ENCODE results near the gene AHSG. TPM values are rescaled to one million over a fixed set of nuclear protein-coding genes. Genes with fewer than 3 reads are reported as not detected.

Gene AHSG
- total RNA-seq, 1 experiment from 2014 or later: not detected

- Mint-ChIP-seq H3K27ac (ENCODE audit: low read depth, unreplicated experiment) (no peak overlapping the region), H3K4me3 (ENCODE audit: unreplicated experiment) (no peak overlapping the region), H3K4me1 (ENCODE audit: insufficient read depth, unreplicated experiment) (peaks cover 4% of the 10 kb centered on the region), H3K36me3 (ENCODE audit: insufficient read depth, unreplicated experiment) (no peaks in the 10 kb centered on the region), H3K27me3 (ENCODE audit: insufficient read depth, unreplicated experiment) (no peaks in the 10 kb centered on the region), H3K9me3 (ENCODE audit: unreplicated experiment) (no peaks in the 10 kb centered on the region)
- no TSS peak for BruUV-seq (replicated peaks)
- no peak for DNase-seq (ENCODE audit: unreplicated experiment)
- CTCF ChIA-PET: no interaction called here
- POLR2A ChIA-PET: interaction anchor here (1.0 kb wide), 1 partner anchor 119 kb away, joined by 4 read pairs; the partner anchor contains the start of gene EIF4A2
- TF ChIP-seq, protein P1, sequence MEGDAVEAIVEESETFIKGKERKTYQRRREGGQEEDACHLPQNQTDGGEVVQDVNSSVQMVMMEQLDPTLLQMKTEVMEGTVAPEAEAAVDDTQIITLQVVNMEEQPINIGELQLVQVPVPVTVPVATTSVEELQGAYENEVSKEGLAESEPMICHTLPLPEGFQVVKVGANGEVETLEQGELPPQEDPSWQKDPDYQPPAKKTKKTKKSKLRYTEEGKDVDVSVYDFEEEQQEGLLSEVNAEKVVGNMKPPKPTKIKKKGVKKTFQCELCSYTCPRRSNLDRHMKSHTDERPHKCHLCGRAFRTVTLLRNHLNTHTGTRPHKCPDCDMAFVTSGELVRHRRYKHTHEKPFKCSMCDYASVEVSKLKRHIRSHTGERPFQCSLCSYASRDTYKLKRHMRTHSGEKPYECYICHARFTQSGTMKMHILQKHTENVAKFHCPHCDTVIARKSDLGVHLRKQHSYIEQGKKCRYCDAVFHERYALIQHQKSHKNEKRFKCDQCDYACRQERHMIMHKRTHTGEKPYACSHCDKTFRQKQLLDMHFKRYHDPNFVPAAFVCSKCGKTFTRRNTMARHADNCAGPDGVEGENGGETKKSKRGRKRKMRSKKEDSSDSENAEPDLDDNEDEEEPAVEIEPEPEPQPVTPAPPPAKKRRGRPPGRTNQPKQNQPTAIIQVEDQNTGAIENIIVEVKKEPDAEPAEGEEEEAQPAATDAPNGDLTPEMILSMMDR (IDR thresholded peaks at IDR 0.05; ENCODE audit: unreplicated experiment): no peak
- intact Hi-C loops (cut with micrococcal nuclease): no loop called here
Observed at GRCh38 chr3:186664506-186664905, 51.6 kb downstream of the AHSG start.

GRCh38 chr3:186665625-186666188 is 52.8 kb downstream of the AHSG start, which contains the start of gene HRG:
TSS of gene HRG (plus strand) at chr3:186666014. CDS start at chr3:186666032, 18 bp downstream.
- Mint-ChIP-seq H3K36me3 (ENCODE audit: insufficient read depth, unreplicated experiment) (no peaks in the 10 kb centered on the region), H3K9me3 (ENCODE audit: unreplicated experiment) (no peaks in the 10 kb centered on the region), H3K27me3 (ENCODE audit: insufficient read depth, unreplicated experiment) (no peaks in the 10 kb centered on the region), H3K4me1 (ENCODE audit: insufficient read depth, unreplicated experiment) (peaks cover 8% of the 10 kb centered on the region), H3K27ac (ENCODE audit: low read depth, unreplicated experiment) (no peak within 1 kb of the TSS), H3K4me3 (ENCODE audit: unreplicated experiment) (no peak within 1 kb of the TSS)
- DNase-seq (ENCODE audit: unreplicated experiment): no peak
- ChIA-PET CTCF (interaction anchor here (0.6 kb wide), 2 partner anchors 30 to 436 kb away, joined by 3 read pairs; no protein-coding TSS in a partner anchor), POLR2A (no interaction called here)
- TF ChIP-seq, protein P1 (IDR thresholded peaks at IDR 0.05; ENCODE audit: unreplicated experiment): no peak
- BruUV-seq (replicated peaks): no TSS peak
- intact Hi-C loops (cut with micrococcal nuclease): no loop called here

- H3K9me3 Mint-ChIP-seq (ENCODE audit: unreplicated experiment): no peaks in the 10 kb centered on the region
- POLR2A ChIA-PET: interaction anchor here (0.8 to 2.2 kb wide), 2 partner anchors 19 to 115 kb away, joined by 3 to 8 read pairs; partner anchors contain the start of gene EIF4A2
- H3K27ac Mint-ChIP-seq (ENCODE audit: low read depth, unreplicated experiment): no peak overlapping the region
- CTCF ChIA-PET: interaction anchor here (0.6 to 1.0 kb wide), 4 partner anchors 52 to 154 kb away, joined by 3 to 4 read pairs (median 4); no protein-coding TSS in a partner anchor
- BruUV-seq (replicated peaks): no TSS peak
- no peak overlapping the region for H3K4me3 Mint-ChIP-seq (ENCODE audit: unreplicated experiment)
- no peak for DNase-seq (ENCODE audit: unreplicated experiment)
- intact Hi-C loops (cut with micrococcal nuclease): no loop called here
- TF ChIP-seq, protein P1 (IDR thresholded peaks at IDR 0.05; ENCODE audit: unreplicated experiment): no peak
- no peaks in the 10 kb centered on the region for H3K27me3 Mint-ChIP-seq (ENCODE audit: insufficient read depth, unreplicated experiment)
- peaks cover 8% of the 10 kb centered on the region for H3K4me1 Mint-ChIP-seq (ENCODE audit: insufficient read depth, unreplicated experiment)
- H3K36me3 Mint-ChIP-seq (ENCODE audit: insufficient read depth, unreplicated experiment): no peaks in the 10 kb centered on the region
Observed at GRCh38 chr3:186668426-186668825, 55.6 kb downstream of the AHSG start.

GRCh38 chr3:186669378-186670084 is 56.7 kb downstream of the AHSG start:
- POLR2A ChIA-PET: interaction anchor here (1.2 to 2.2 kb wide), 3 partner anchors 53 to 119 kb away, joined by 3 to 8 read pairs (median 3); partner anchors contain the start of gene EIF4A2
- peaks cover 8% of the 10 kb centered on the region for H3K4me1 Mint-ChIP-seq (ENCODE audit: insufficient read depth, unreplicated experiment)
- no peak overlapping the region for H3K4me3 Mint-ChIP-seq (ENCODE audit: unreplicated experiment)
- TF ChIP-seq, protein P1 (IDR thresholded peaks at IDR 0.05; ENCODE audit: unreplicated experiment): no peak
- H3K27me3 Mint-ChIP-seq (ENCODE audit: insufficient read depth, unreplicated experiment): no peaks in the 10 kb centered on the region
- intact Hi-C loops (cut with micrococcal nuclease): no loop called here
- CTCF ChIA-PET: interaction anchor here (0.6 to 0.7 kb wide), 2 partner anchors 10 to 13 kb away, joined by 3 read pairs; no protein-coding TSS in a partner anchor
- TSS peak; percentile 57 for BruUV-seq (replicated peaks)
- DNase-seq (ENCODE audit: unreplicated experiment): peak; percentile 76
- no peaks in the 10 kb centered on the region for H3K36me3 Mint-ChIP-seq (ENCODE audit: insufficient read depth, unreplicated experiment)
- peak overlapping the region; percentile 37 for H3K27ac Mint-ChIP-seq (ENCODE audit: low read depth, unreplicated experiment)
- H3K9me3 Mint-ChIP-seq (ENCODE audit: unreplicated experiment): no peaks in the 10 kb centered on the region

Data from MCF 10A (cell line).